Thyroid gland (tissue), 4 donors: ENCODE measurements around the gene KRT36.

Source experiments
- CTCF ChIP-seq, 6 experiments: fragments of 200-600 bp in 3 of 6; fragments of 450-650 bp in 3 of 6; sonication (generic) in 3 of 6; IDR thresholded peaks; one replicate each; pipeline ENCODE4 v1.5.1; 2016 to 2019; ENCODE audit warnings: antibody characterized with exemption in 6 of 6, mild to moderate bottlenecking in 2 of 6, inconsistent platforms in 1 of 6, moderate library complexity in 1 of 6
- POLR2A ChIP-seq, 2 donors: fragments of 450-650 bp; IDR thresholded peaks; one replicate each; pipeline ENCODE4 v1.6.1; 2017; ENCODE audit warnings: antibody characterized with exemption in 2 of 2, mild to moderate bottlenecking in 2 of 2, moderate library complexity in 1 of 2

GRCh38 chr17:41468346-41468745, 21.4 kb downstream of the KRT36 start:
- TF ChIP-seq CTCF (IDR thresholded peaks at IDR 0.05) (no peak), POLR2A (IDR thresholded peaks at IDR 0.05) (no peak)
